Loucy (cell line): ENCODE measurements around the gene AKAP6.

Source experiments
- CTCF ChIP-seq: fragments of 200-600 bp; sonication (generic); conservative IDR thresholded peaks from 2 replicates; pipeline ENCODE4 v1.5.1; 2014; ENCODE audit warnings: mild to moderate bottlenecking, antibody characterized with exemption, low read length
- EZH2phosphoT487 ChIP-seq: fragments of 200-600 bp; IDR thresholded peaks from 2 replicates; pipeline ENCODE4 v1.6.1; 2018; ENCODE audit warnings: antibody characterized with exemption, mild to moderate bottlenecking, moderate library complexity, borderline replicate concordance

GRCh38 chr14:32436993-32437392 is 107.9 kb downstream of the AKAP6 start:
- no peak for TF ChIP-seq CTCF
- no peak for TF ChIP-seq EZH2phosphoT487
